ENCODE data around the gene BTBD2. TPM values are rescaled to one million over a fixed set of nuclear protein-coding genes. Genes with fewer than 3 reads are reported as not detected.

The BTBD2 gene
- total and polyA plus RNA-seq, 2 of the 13 experiments (the other 11 are each of a cell fraction or from before 2014, with no cell fraction given), result 28.1 to 45.3 TPM

GRCh38 chr19:1992759-1993260 is 22.7 kb downstream of the BTBD2 start:
- Histone ChIP-seq H3K4me2 (ENCODE audit: low read depth, low read length) (no peak overlapping the region), H3K27me3 (ENCODE audit: control insufficient read depth in 1 of 2, insufficient read depth in 2 of 2, low read length in 2 of 2) (no peaks in the 10 kb centered on the region), H3K4me1 (ENCODE audit: insufficient read depth, low read length) (no peaks in the 10 kb centered on the region), H3K79me2 (ENCODE audit: insufficient read depth, low read length) (no peaks in the 10 kb centered on the region), H3K27ac (ENCODE audit: extremely low read length, insufficient read depth, low read length) (no peak overlapping the region), H2AFZ (ENCODE audit: low read length) (no peak overlapping the region), H4K20me1 (ENCODE audit: insufficient read depth, low read length) (no peaks in the 10 kb centered on the region), H3K9me3 (ENCODE audit: low read length) (no peaks in the 10 kb centered on the region), H3K4me3 (replicated peaks in 1 of 3; ENCODE audit: insufficient read depth in 1 of 3, low read depth in 2 of 3, low read length in 3 of 3) (no peak overlapping the region), H3K9ac (ENCODE audit: insufficient read depth, low read depth, low read length) (no peak overlapping the region), H3K36me3 (replicated peaks in 1 of 2; ENCODE audit: control insufficient read depth in 1 of 2, insufficient read depth in 2 of 2, low read length in 2 of 2) (peaks cover 11 to 15% of the 10 kb centered on the region in 2 experiments)
- TF ChIP-seq SMARCE1 (IDR thresholded peaks at IDR 0.05; ENCODE audit: borderline replicate concordance) (no peak), ZNF232 (CRISPR knock-in tag; IDR thresholded peaks at IDR 0.05; ENCODE audit: borderline replicate concordance) (no peak), HNF4G (IDR thresholded peaks at IDR 0.05; ENCODE audit: borderline replicate concordance, low read depth, low read length) (no peak), HNF4G (CRISPR knock-in tag; IDR thresholded peaks at IDR 0.05; ENCODE audit: borderline replicate concordance, low read depth) (no peak), ZNF281 (CRISPR knock-in tag; IDR thresholded peaks at IDR 0.05; ENCODE audit: borderline replicate concordance) (no peak), ELF3 (CRISPR knock-in tag; IDR thresholded peaks at IDR 0.05) (no peak), ZNF274 (CRISPR knock-in tag; IDR thresholded peaks at IDR 0.05) (no peak), ZSCAN25 (CRISPR knock-in tag; IDR thresholded peaks at IDR 0.05) (no peak), NR3C1 (CRISPR knock-in tag; IDR thresholded peaks at IDR 0.05) (no peak), ZNF484 (CRISPR knock-in tag; IDR thresholded peaks at IDR 0.05; ENCODE audit: borderline replicate concordance, low read depth) (no peak), ZNF598 (CRISPR knock-in tag; IDR thresholded peaks at IDR 0.05; ENCODE audit: borderline replicate concordance) (no peak), REPIN1 (CRISPR knock-in tag; IDR thresholded peaks at IDR 0.05; ENCODE audit: borderline replicate concordance, low read depth) (no peak), KDM5B (CRISPR knock-in tag; IDR thresholded peaks at IDR 0.05; ENCODE audit: borderline replicate concordance) (no peak), SMYD3 (CRISPR knock-in tag; IDR thresholded peaks at IDR 0.05) (no peak), FOXK1 (CRISPR knock-in tag; IDR thresholded peaks at IDR 0.05; ENCODE audit: borderline replicate concordance, low read depth) (no peak), DPF2 (CRISPR knock-in tag; IDR thresholded peaks at IDR 0.05; ENCODE audit: borderline replicate concordance, low read depth) (no peak)
- WGBS (ENCODE audit: low lambda C conversion rate), result 95% methylated on average over 39 of the region's 44 CpGs
- no peak for ATAC-seq
- ChIA-PET CTCF (ENCODE audit: low intra/inter-chr PET ratio, low total read pairs) (no interaction called here), POLR2A (no interaction called here)
- DNase-seq (ENCODE audit: low spot score), result no peak
- intact Hi-C loops (cut with micrococcal nuclease; ENCODE audit: unreplicated experiment), result no loop called here
- no peak for FAIRE-seq
- no TSS peak for BruUV-seq (replicated peaks)
- in situ Hi-C loops (cut with HindIII; ENCODE audit: extremely low pct_ligation_motif_present, low pct_unique_long_range_greater_than_20kb), result no loop called here

All from HepG2 (cell line).